ENCODE data around the gene THAP7. TPM values are rescaled to one million over a fixed set of nuclear protein-coding genes. Genes with fewer than 3 reads are reported as not detected.

THAP7 gene
- total RNA-seq, 1 experiment from 2014 or later = 38.5 TPM

- no peak for DNase-seq (ENCODE audit: low spot score)
- intact Hi-C loops (cut with micrococcal nuclease; ENCODE audit: unreplicated experiment) = loop anchor here (5.0 kb wide), 1 partner anchor 41 kb away; no protein-coding TSS in a partner anchor
- TF ChIP-seq, protein P1, sequence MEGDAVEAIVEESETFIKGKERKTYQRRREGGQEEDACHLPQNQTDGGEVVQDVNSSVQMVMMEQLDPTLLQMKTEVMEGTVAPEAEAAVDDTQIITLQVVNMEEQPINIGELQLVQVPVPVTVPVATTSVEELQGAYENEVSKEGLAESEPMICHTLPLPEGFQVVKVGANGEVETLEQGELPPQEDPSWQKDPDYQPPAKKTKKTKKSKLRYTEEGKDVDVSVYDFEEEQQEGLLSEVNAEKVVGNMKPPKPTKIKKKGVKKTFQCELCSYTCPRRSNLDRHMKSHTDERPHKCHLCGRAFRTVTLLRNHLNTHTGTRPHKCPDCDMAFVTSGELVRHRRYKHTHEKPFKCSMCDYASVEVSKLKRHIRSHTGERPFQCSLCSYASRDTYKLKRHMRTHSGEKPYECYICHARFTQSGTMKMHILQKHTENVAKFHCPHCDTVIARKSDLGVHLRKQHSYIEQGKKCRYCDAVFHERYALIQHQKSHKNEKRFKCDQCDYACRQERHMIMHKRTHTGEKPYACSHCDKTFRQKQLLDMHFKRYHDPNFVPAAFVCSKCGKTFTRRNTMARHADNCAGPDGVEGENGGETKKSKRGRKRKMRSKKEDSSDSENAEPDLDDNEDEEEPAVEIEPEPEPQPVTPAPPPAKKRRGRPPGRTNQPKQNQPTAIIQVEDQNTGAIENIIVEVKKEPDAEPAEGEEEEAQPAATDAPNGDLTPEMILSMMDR (conservative IDR thresholded peaks at IDR 0.05; ENCODE audit: low read depth, low read length) = no peak
- TF ChIP-seq EZH2 (IDR thresholded peaks at IDR 0.05; ENCODE audit: borderline replicate concordance, low read depth, low read length, poor library complexity, severe bottlenecking) = no peak
- Histone ChIP-seq H3K4me3 (ENCODE audit: low read depth, low read length, poor library complexity, severe bottlenecking) (no peak overlapping the region), H3K27me3 (replicated peaks; ENCODE audit: insufficient read depth, low read depth, low read length, poor library complexity) (peaks cover 18% of the 10 kb centered on the region), H3K36me3 (ENCODE audit: insufficient read depth, low read length, poor library complexity, severe bottlenecking) (no peaks in the 10 kb centered on the region), H3K4me1 (ENCODE audit: insufficient read depth, low read length, poor library complexity, severe bottlenecking) (no peaks in the 10 kb centered on the region), H3K27ac (ENCODE audit: low read depth, low read length, poor library complexity, severe bottlenecking) (no peak overlapping the region), H3K9me3 (ENCODE audit: low read depth, low read length, poor library complexity, severe bottlenecking) (no peaks in the 10 kb centered on the region)
- BruUV-seq (replicated peaks) = no TSS peak
- POLR2A ChIA-PET (ENCODE audit: low non-redundant PET) = no interaction called here
- CTCF ChIA-PET = no interaction called here
These were observed 29.7 kb upstream of the THAP7 start for GRCh38 chr22:21031545-21032036.

GRCh38 chr22:21030621-21031544 is 29.0 kb upstream of the THAP7 start:
- Histone ChIP-seq H3K36me3 (ENCODE audit: insufficient read depth, low read length, poor library complexity, severe bottlenecking) (no peaks in the 10 kb centered on the region), H3K27me3 (replicated peaks; ENCODE audit: insufficient read depth, low read depth, low read length, poor library complexity) (peaks cover 18% of the 10 kb centered on the region), H3K4me3 (ENCODE audit: low read depth, low read length, poor library complexity, severe bottlenecking) (no peak overlapping the region), H3K4me1 (ENCODE audit: insufficient read depth, low read length, poor library complexity, severe bottlenecking) (no peaks in the 10 kb centered on the region), H3K27ac (ENCODE audit: low read depth, low read length, poor library complexity, severe bottlenecking) (no peak overlapping the region), H3K9me3 (ENCODE audit: low read depth, low read length, poor library complexity, severe bottlenecking) (no peaks in the 10 kb centered on the region)
- intact Hi-C loops (cut with micrococcal nuclease; ENCODE audit: unreplicated experiment) = loop anchor here (5.0 kb wide), 1 partner anchor 41 kb away; no protein-coding TSS in a partner anchor
- no TSS peak for BruUV-seq (replicated peaks)
- ChIA-PET CTCF (no interaction called here), POLR2A (ENCODE audit: low non-redundant PET) (no interaction called here)
- DNase-seq (ENCODE audit: low spot score) = no peak
- TF ChIP-seq, protein P1 (conservative IDR thresholded peaks at IDR 0.05; ENCODE audit: low read depth, low read length) = no peak
- TF ChIP-seq EZH2 (IDR thresholded peaks at IDR 0.05; ENCODE audit: borderline replicate concordance, low read depth, low read length, poor library complexity, severe bottlenecking) = no peak

GRCh38 chr22:21030032-21030431 is 28.1 kb upstream of the THAP7 start:
- H3K4me3 ChIP-seq (ENCODE audit: low read depth, low read length, poor library complexity, severe bottlenecking) = no peak overlapping the region
- POLR2A ChIA-PET (ENCODE audit: low non-redundant PET) = no interaction called here
- CTCF ChIA-PET = no interaction called here

More at GRCh38 chr22:21030032-21030431, 28.1 kb upstream of the THAP7 start:
- intact Hi-C loops (cut with micrococcal nuclease; ENCODE audit: unreplicated experiment) = loop anchor here (5.0 kb wide), 1 partner anchor 42 kb away; no protein-coding TSS in a partner anchor
- TF ChIP-seq EZH2 (IDR thresholded peaks at IDR 0.05; ENCODE audit: borderline replicate concordance, low read depth, low read length, poor library complexity, severe bottlenecking) = no peak
- TF ChIP-seq, protein P1 (conservative IDR thresholded peaks at IDR 0.05; ENCODE audit: low read depth, low read length) = no peak
- Histone ChIP-seq H3K36me3 (ENCODE audit: insufficient read depth, low read length, poor library complexity, severe bottlenecking) (no peaks in the 10 kb centered on the region), H3K9me3 (ENCODE audit: low read depth, low read length, poor library complexity, severe bottlenecking) (no peaks in the 10 kb centered on the region), H3K27ac (ENCODE audit: low read depth, low read length, poor library complexity, severe bottlenecking) (no peak overlapping the region), H3K4me1 (ENCODE audit: insufficient read depth, low read length, poor library complexity, severe bottlenecking) (no peaks in the 10 kb centered on the region), H3K27me3 (replicated peaks; ENCODE audit: insufficient read depth, low read depth, low read length, poor library complexity) (peaks cover 18% of the 10 kb centered on the region)
- BruUV-seq (replicated peaks) = no TSS peak
- no peak for DNase-seq (ENCODE audit: low spot score)

Measured in A673 (cell line).